HEK293T (cell line): Measurements from ENCODE around the gene SWI5.

Experiments used
- CTCF ChIA-PET: fragments of 350-600 bp; formaldehyde crosslinking; extraction: SDS; loops from one replicate; lab custom pipeline; 2021; ENCODE audit warnings: antibody characterized with exemption, inconsistent platforms; lab: Yijun Ruan, JAX
- POLR2A ChIA-PET: fragments of 350-600 bp; formaldehyde crosslinking; extraction: SDS; loops from one replicate; lab custom pipeline; 2020; ENCODE audit warnings: antibody characterized with exemption, inconsistent platforms; lab: Yijun Ruan, JAX
- DNase-seq: peaks from one replicate; pipeline ENCODE4 v3.0.0; 2012; ENCODE audit warnings: mixed read lengths; ENCODE audit errors: extremely low spot score
- CTBP1 ChIP-seq: fragments of 450-650 bp; IDR thresholded peaks from 2 replicates; pipeline ENCODE4 v1.6.1; 2016; ENCODE audit warnings: borderline replicate concordance
- HDGF ChIP-seq: fragments of 450-650 bp; IDR thresholded peaks from 2 replicates; pipeline ENCODE4 v1.6.1; 2017; ENCODE audit warnings: antibody characterized with exemption, borderline replicate concordance
- SUZ12 ChIP-seq: fragments of 450-650 bp; IDR thresholded peaks from 2 replicates; pipeline ENCODE4 v1.6.1; 2016; ENCODE audit warnings: mild to moderate bottlenecking
- TARDBP ChIP-seq: fragments of 450-650 bp; IDR thresholded peaks from 2 replicates; pipeline ENCODE4 v1.6.1; 2016
- ZNF384 ChIP-seq: fragments of 450-650 bp; IDR thresholded peaks from 2 replicates; pipeline ENCODE4 v1.6.1; 2016

The SWI5 gene

DNA sequence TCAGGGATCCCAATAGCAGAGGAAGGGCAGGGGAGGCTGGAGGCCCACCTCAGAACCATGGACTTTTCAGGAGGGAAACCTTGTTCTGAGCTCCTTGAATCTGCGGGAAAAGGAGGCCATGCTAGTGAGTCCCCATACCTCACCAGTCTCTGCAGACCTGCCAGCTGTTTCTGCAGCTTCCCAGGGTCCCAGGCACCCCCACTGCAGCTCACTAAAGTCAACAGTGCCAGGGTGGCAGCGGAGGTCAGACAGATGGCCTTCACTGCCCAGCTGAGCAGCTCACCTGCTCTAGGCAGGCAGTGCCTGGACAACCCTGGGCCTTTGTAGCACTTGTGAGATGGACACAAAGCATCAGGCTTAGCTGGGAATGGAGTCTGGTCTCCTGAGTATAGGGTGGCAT, 59.8 kb downstream of the SWI5 start:
- ChIA-PET CTCF (interaction anchor here (0.6 to 0.7 kb wide), 2 partner anchors 27 to 85 kb away, joined by 4 read pairs; partner anchors contain the start of gene CERCAM), POLR2A (interaction anchor here (0.6 to 0.8 kb wide), 2 partner anchors 8 to 15 kb away, joined by 3 read pairs; no protein-coding TSS in a partner anchor)
- no peak for DNase-seq
- no peak for TF ChIP-seq HDGF
- TF ChIP-seq ZNF384: no peak
- TF ChIP-seq TARDBP: no peak
- TF ChIP-seq SUZ12: no peak

- TF ChIP-seq CTBP1 (no peak), ZNF384 (no peak)
- ChIA-PET POLR2A (no interaction called here), CTCF (interaction anchor here (1.0 kb wide), 1 partner anchor 24 kb away, joined by 3 read pairs; no protein-coding TSS in a partner anchor)
- DNase-seq: no peak
Measured at GRCh38 chr9:128337936-128338335, 61.9 kb downstream of the SWI5 start.
